GM18868 (cell line): ENCODE results near the gene KLF13.

Experiments
- ATAC-seq: cut with Tn5 transposase; IDR thresholded peaks from one replicate; pipeline ENCODE4 v1.9.1; 2021; ENCODE audit warnings: mild to moderate bottlenecking, moderate library complexity; ENCODE audit not compliant: unreplicated experiment

The KLF13 gene

GRCh38 chr15:31360843-31361763 is 34.5 kb downstream of the KLF13 start:
- ATAC-seq: peak; percentile 51

- ATAC-seq: no peak
These were observed 35.3 kb downstream of the KLF13 start for GRCh38 chr15:31361764-31362515.

- ATAC-seq: no peak
These were observed 36.3 kb downstream of the KLF13 start for GRCh38 chr15:31362886-31363285.

- ATAC-seq: no peak
These were observed 37.8 kb downstream of the KLF13 start for GRCh38 chr15:31364301-31365031.

- ATAC-seq: no peak
These were observed 38.5 kb downstream of the KLF13 start for GRCh38 chr15:31365032-31365654.

- peak; percentile 64 for ATAC-seq
These were observed 39.1 kb downstream of the KLF13 start for GRCh38 chr15:31365655-31366127.

GRCh38 chr15:31366169-31366734 is 39.6 kb downstream of the KLF13 start:
- ATAC-seq: no peak

GRCh38 chr15:31367021-31367729 is 40.5 kb downstream of the KLF13 start:
- no peak for ATAC-seq

- peak; percentile 61 for ATAC-seq
These were observed 41.2 kb downstream of the KLF13 start for GRCh38 chr15:31367730-31368344.

GRCh38 chr15:31369727-31370126 is 43.1 kb downstream of the KLF13 start:
- no peak for ATAC-seq

GRCh38 chr15:31371520-31372240 is 45.0 kb downstream of the KLF13 start:
- ATAC-seq: no peak

- no peak for ATAC-seq
These were observed 46.0 kb downstream of the KLF13 start for GRCh38 chr15:31372635-31373091.

GRCh38 chr15:31373096-31373865 is 46.6 kb downstream of the KLF13 start:
- ATAC-seq: no peak

- no peak for ATAC-seq
These were observed 47.3 kb downstream of the KLF13 start for GRCh38 chr15:31373970-31374369.

- no peak for ATAC-seq
These were observed 47.9 kb downstream of the KLF13 start for GRCh38 chr15:31374489-31374888.

- no peak for ATAC-seq
These were observed 48.4 kb downstream of the KLF13 start for GRCh38 chr15:31374986-31375385.

GRCh38 chr15:31375772-31376171 is 49.1 kb downstream of the KLF13 start:
- no peak for ATAC-seq

- ATAC-seq: no peak
These were observed 49.9 kb downstream of the KLF13 start for GRCh38 chr15:31376511-31376910.
